DLD1 (cell line): Measurements from ENCODE around the gene EIF4G1.

ENCODE experiments used
- in situ Hi-C: cut with HindIII; loops from 2 replicates; pipeline ENCODE4 v1.10.0; 2017; ENCODE audit warnings: low sequenced_read_pairs

The EIF4G1 gene

DNA sequence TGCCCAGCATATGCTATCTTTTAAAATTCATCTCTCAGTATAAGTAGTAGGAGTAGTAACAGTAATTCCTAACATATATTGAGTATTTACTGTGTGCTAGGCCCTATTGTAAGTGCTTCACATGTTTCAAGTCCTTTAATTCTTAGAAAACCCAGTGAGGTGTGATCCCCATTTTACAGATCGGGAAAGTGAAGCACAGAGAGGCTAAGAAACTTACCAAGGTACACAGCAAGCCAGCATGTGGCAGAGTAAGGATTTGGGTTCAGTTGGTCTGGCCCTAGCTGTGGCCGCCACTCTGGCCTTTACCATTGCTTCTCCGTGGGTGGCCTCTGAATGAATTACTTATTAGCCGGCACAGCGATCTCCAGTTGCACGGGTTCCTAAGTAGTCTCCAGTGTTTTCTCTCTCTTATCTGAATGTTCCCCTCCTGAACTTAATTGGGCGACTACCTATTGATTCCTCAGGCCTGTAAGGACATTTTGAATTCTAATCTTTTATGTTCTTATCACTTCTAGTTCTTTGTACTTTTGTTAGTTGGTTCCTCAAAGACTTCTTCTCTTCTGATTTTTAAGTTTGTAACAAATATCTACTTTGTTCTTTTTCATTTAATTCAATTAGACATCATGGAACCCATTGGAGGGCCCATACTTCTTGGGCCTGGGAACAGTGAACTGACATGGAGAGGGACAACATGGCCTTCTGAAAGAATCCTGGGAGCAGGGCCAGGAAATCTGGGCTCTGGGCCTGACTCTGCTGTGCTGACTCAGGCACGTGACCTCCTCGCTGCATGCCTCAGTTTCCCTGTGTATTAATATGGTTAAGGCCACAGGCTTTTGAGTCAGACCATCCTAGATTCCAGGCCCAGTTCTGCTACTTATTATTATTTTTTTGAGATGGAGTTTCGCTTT, 35.4 kb downstream of the EIF4G1 start:
- in situ Hi-C loops, result loop anchor here (25.0 kb wide), 1 partner anchor 187 kb away; no protein-coding TSS in a partner anchor

DNA sequence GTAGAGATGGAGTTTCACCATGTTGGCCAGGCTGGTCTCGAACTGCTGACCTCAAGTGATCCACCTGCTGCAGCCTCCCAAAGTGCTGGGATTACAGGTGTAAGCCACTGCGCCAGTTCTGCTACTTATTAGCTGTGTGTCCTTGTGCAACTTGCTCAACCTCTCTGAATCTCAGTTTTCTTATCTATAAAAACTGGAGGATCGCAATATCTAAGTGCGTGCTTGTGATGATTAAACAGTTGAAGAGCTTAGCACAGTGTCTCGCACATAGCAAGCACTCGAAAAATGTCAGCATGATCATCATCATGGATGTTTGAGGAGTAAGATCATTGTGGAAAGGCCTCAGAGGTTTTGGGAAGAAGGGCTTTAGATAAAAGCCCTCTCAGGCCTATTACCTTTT, 36.2 kb downstream of the EIF4G1 start:
- in situ Hi-C loops, result loop anchor here (25.0 kb wide), 1 partner anchor 187 kb away; no protein-coding TSS in a partner anchor

DNA sequence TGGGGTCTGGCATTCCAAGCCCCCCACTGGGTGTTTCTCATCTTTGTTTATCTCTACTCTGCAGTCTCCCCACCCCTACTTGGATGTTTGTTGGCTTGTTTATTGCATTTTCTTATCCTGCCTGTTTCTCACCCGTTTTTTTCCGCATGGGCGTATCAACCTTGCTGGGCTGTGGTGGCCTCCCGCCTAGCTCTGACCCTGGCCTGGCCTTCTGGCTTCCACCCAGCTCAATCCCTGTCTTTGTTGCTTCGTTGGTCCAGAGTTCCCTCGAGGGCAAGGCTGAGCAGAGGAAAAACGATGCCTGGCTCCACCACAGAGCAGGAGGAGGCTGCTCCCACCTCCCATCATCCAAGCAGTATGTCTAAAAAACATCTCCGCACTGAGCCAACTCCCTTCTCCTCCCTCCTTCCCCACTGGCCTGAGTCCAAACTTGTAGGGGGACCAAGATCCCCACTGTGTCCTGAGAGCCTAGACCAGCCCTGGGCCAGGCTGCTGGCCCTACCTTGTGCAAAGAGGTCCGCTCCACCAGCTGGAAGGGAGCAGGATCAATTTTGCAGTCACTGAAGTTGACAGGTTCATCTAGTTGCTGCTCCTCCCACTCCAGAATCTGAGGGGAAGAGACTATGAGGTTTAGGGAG, 37.2 kb downstream of the EIF4G1 start:
- in situ Hi-C loops, result loop anchor here (25.0 kb wide), 1 partner anchor 186 kb away; no protein-coding TSS in a partner anchor

GRCh38 chr3:184352149-184352785, 37.9 kb downstream of the EIF4G1 start:
- in situ Hi-C loops, result loop anchor here (25.0 kb wide), 1 partner anchor 185 kb away; no protein-coding TSS in a partner anchor

- in situ Hi-C loops, result loop anchor here (25.0 kb wide), 1 partner anchor 184 kb away; no protein-coding TSS in a partner anchor
These were observed 38.6 kb downstream of the EIF4G1 start for GRCh38 chr3:184352897-184353545.

- in situ Hi-C loops, result loop anchor here (25.0 kb wide), 1 partner anchor 184 kb away; no protein-coding TSS in a partner anchor
These were observed 39.1 kb downstream of the EIF4G1 start for GRCh38 chr3:184353546-184353941.

- in situ Hi-C loops, result loop anchor here (25.0 kb wide), 1 partner anchor 183 kb away; no protein-coding TSS in a partner anchor
These were observed 39.8 kb downstream of the EIF4G1 start for GRCh38 chr3:184354121-184354728.

DNA sequence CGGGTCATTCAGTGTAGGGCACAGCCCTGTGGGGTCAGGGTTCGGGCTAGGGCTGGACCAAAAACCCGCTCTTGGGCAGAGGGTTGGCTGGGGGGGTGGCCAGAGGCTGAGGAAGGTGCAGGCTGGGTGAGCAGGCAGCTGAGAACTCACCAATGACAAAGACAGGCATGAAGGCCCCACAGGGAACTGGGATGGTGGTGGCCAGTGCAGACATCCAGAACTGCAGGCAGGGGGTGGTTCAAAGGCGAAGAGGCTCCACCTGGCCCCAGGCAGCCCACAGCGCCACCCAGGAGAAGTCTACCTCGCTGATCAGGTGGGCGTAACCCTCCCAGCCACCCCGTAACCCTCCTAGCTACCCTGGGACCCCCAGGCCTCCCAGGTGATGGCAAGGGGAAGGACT, 40.3 kb downstream of the EIF4G1 start:
- in situ Hi-C loops, result loop anchor here (25.0 kb wide), 1 partner anchor 183 kb away; no protein-coding TSS in a partner anchor

- in situ Hi-C loops, result loop anchor here (25.0 kb wide), 1 partner anchor 182 kb away; no protein-coding TSS in a partner anchor
These were observed 41.0 kb downstream of the EIF4G1 start for GRCh38 chr3:184355261-184356040.

GRCh38 chr3:184357248-184358123, 43.1 kb downstream of the EIF4G1 start:
- in situ Hi-C loops, result loop anchor here (25.0 kb wide), 1 partner anchor 180 kb away; no protein-coding TSS in a partner anchor

DNA sequence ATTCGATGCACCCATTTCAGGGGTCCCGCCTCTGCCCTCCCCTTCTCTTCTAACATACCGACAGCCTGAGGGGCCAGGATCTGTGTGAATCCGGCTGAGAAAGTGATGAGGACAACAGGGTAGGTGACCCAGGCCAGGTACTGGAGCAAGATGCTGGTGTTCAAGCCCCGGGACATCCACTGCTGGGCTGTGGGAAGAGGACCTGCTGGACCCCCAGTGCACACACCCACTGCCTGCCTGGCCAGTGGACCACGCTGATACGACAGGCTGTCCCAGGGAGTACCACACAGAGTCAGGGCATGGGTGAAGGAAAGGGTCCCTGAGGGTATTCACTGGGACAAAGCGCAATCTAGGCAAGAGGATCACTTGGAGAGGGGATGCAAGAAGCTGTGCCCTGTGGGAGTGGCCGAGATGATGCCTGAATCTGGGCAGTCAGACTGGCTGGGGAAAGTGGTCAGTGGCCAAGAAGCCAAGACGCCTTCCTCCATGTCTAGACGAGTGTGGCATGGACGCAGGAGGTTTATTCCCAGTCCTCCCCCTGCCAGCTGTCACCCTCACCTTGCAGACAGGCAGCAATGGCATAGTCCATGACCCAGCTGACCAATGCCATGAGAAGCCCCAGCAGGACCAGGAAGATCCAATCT, 43.8 kb downstream of the EIF4G1 start:
- in situ Hi-C loops, result loop anchor here (25.0 kb wide), 1 partner anchor 179 kb away; no protein-coding TSS in a partner anchor

DNA sequence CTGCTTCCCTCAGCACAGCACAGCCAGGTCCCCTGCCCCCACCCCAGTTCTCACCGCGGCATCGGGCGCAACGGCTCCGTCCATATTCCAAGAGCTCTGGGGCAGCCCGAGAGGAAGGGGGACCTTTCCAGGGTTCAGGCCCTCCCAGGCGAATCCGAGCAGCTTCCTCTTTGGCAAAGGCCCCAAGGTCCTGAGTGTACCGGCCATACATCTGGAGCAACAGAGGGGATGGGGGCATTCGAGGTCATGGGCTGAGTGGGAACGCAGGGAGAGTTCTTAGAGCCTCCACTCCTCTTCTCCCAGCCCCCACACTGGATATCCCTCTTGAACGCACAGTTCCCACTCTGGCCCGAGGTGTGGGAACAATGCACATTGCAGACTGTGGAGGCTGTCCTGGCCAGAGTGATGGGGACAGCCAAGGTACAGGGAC, 44.5 kb downstream of the EIF4G1 start:
- in situ Hi-C loops, result loop anchor here (25.0 kb wide), 1 partner anchor 178 kb away; no protein-coding TSS in a partner anchor

GRCh38 chr3:184359610-184360009, 45.2 kb downstream of the EIF4G1 start:
- in situ Hi-C loops, result loop anchor here (25.0 kb wide), 1 partner anchor 178 kb away; no protein-coding TSS in a partner anchor

GRCh38 chr3:184360070-184360928, 45.9 kb downstream of the EIF4G1 start:
- in situ Hi-C loops, result loop anchor here (25.0 kb wide), 1 partner anchor 177 kb away; no protein-coding TSS in a partner anchor

- in situ Hi-C loops, result loop anchor here (25.0 kb wide), 1 partner anchor 176 kb away; no protein-coding TSS in a partner anchor
These were observed 46.6 kb downstream of the EIF4G1 start for GRCh38 chr3:184360929-184361531.

DNA sequence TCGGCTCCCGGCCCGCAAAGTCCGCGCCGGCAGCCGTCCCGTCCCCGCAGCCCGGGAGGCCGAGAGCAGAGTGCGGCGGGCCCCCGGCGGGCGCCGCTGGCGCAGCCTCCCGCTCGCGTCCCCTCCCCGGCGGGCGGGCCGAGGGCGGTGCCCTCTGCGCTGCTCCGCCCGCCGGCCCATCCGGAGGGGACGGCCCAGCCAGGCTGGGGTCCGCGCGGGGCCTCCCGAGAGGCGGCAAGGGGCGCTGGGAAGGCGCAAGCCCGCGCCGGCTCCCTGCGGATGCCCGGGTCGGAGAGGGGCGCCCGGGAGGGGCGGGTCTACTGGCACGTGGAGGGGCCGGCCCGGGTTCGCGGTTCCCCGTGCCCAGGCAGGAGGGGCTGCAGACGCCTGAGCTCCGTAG, 47.1 kb downstream of the EIF4G1 start, which contains the start of the genes CLCN2 and POLR2H:
Gene CLCN2, minus strand, starts transcription at position 74 of the 400 bp plus-strand sequence. CDS start 126 bp downstream, outside the sequence.
Gene POLR2H, plus strand, starts transcription at position 179 of the 400 bp plus-strand sequence. CDS start 1,783 bp downstream, outside the sequence.
- in situ Hi-C loops, result loop anchor here (25.0 kb wide), 1 partner anchor 176 kb away; no protein-coding TSS in a partner anchor
